H1 (cell line): ENCODE results near the gene FXR2. TPM values are rescaled to one million over a fixed set of nuclear protein-coding genes. Genes with fewer than 3 reads are reported as not detected.

Experiments used
- CTCF ChIA-PET: fragments of 300-600 bp; sonication (Branson Sonifier 250); formaldehyde crosslinking; loops from one replicate; lab custom pipeline; 2021; ENCODE audit not compliant: partially characterized antibody; lab: Charles Lee
- POLR2A ChIA-PET: fragments of 300-600 bp; sonication (Branson Sonifier 250); formaldehyde crosslinking; loops from one replicate; lab custom pipeline; 2021; ENCODE audit warnings: inconsistent platforms; ENCODE audit not compliant: partially characterized antibody; lab: Charles Lee
- DNase-seq, 2 experiments: peaks; one replicate each; pipeline versions ENCODE4 v3.0.0 to v3.0.0-alpha.2; 2010 to 2022; ENCODE audit warnings: low spot score in 2 of 2, low read depth in 1 of 2, mixed read lengths in 1 of 2
- FAIRE-seq: peaks from 2 replicates; lab custom pipeline; 2011; peaks lifted over from hg19 to GRCh38; lab: Jason Lieb, UNC
- H2AFZ ChIP-seq: 2 replicates; pipeline ENCODE4 v1.8.1; 2012; ENCODE audit warnings: low read length, inconsistent platforms
- H2AK5ac ChIP-seq: 2 replicates; pipeline ENCODE4 v1.6.1; 2013; ENCODE audit warnings: low read depth, low read length
- H2BK120ac ChIP-seq: replicated peaks from 2 replicates; pipeline ENCODE3; 2013; ENCODE audit warnings: low read depth, low read length, inconsistent platforms
- H2BK12ac ChIP-seq: 2 replicates; pipeline ENCODE4 v1.6.1; 2013; ENCODE audit warnings: low read depth, low read length
- H2BK15ac ChIP-seq: 2 replicates; pipeline ENCODE4 v1.6.1; 2013; ENCODE audit warnings: low read length
- H2BK20ac ChIP-seq: 2 replicates; pipeline ENCODE4 v1.6.1; 2013; ENCODE audit warnings: low read length
- H2BK5ac ChIP-seq: 2 replicates; pipeline ENCODE4 v1.6.1; 2013; ENCODE audit warnings: low read depth, low read length
- H3K14ac ChIP-seq: 2 replicates; pipeline ENCODE4 v1.6.1; 2013; ENCODE audit warnings: inconsistent platforms; ENCODE audit not compliant: insufficient read length
- H3K18ac ChIP-seq: 2 replicates; pipeline ENCODE4 v1.6.1; 2013; ENCODE audit warnings: low read length; ENCODE audit errors: extremely low read depth
- H3K23ac ChIP-seq: 2 replicates; pipeline ENCODE4 v1.6.1; 2013; ENCODE audit warnings: inconsistent platforms; ENCODE audit not compliant: insufficient read length
- H3K23me2 ChIP-seq: 2 replicates; pipeline ENCODE4 v1.6.1; 2013; ENCODE audit warnings: low read depth, low read length
- H3K27ac ChIP-seq: 2 replicates; pipeline ENCODE4 v1.6.1; 2011; ENCODE audit warnings: low read depth, low read length, inconsistent platforms
- H3K27me3 ChIP-seq, 4 experiments: replicated peaks in 1 of 4; 1 replicate in 1 of 4; 2 replicates in 3 of 4; pipeline versions ENCODE4 v1.6.1 to v1.8.1; 2011 to 2013; ENCODE audit warnings: low read length in 3 of 4, mild to moderate bottlenecking in 3 of 4, inconsistent platforms in 2 of 4, mixed read lengths in 2 of 4, moderate library complexity in 1 of 4; ENCODE audit not compliant: control insufficient read depth in 3 of 4, insufficient read depth in 3 of 4; ENCODE audit errors: extremely low read depth in 1 of 4
- H3K36me3 ChIP-seq, 4 experiments: 2 replicates each; pipeline versions ENCODE4 v1.6.1 to v1.8.1; 2011 to 2013; ENCODE audit warnings: mild to moderate bottlenecking in 4 of 4, low read length in 3 of 4, moderate library complexity in 2 of 4, control low read depth in 1 of 4, inconsistent platforms in 1 of 4; ENCODE audit not compliant: insufficient read depth in 4 of 4, control insufficient read depth in 2 of 4
- H3K4ac ChIP-seq: replicated peaks from 2 replicates; pipeline ENCODE3; 2013; ENCODE audit warnings: low read length, low read depth, mixed read lengths, inconsistent platforms; ENCODE audit not compliant: insufficient read length
- H3K4me1 ChIP-seq, 4 experiments: replicated peaks in 1 of 4; 1 replicate in 1 of 4; 2 replicates in 3 of 4; pipeline versions ENCODE4 v1.6.1 to v1.8.1; 2011 to 2013; ENCODE audit warnings: low read length in 3 of 4, inconsistent platforms in 2 of 4, mixed read lengths in 1 of 4; ENCODE audit not compliant: insufficient read depth in 4 of 4, control insufficient read depth in 3 of 4
- H3K4me2 ChIP-seq, 2 experiments: 2 replicates each; pipeline versions ENCODE4 v1.6.1 to v1.8.1; 2011 to 2013; ENCODE audit warnings: low read depth in 2 of 2, low read length in 2 of 2, control low read depth in 1 of 2, inconsistent platforms in 1 of 2, mild to moderate bottlenecking in 1 of 2; ENCODE audit not compliant: insufficient read depth in 1 of 2
- H3K4me3 ChIP-seq, 4 experiments: fragments of 200-600, 300-600 bp in 1 of 4; sonication (generic), shearing (Covaris generic), sonication (Bioruptor Twin) in 1 of 4; 2 replicates each; pipeline versions ENCODE4 v1.5.1 to v1.8.1; 2011 to 2016; ENCODE audit warnings: low read length in 4 of 4, low read depth in 3 of 4, control low read depth in 2 of 4, inconsistent platforms in 2 of 4, mild to moderate bottlenecking in 2 of 4, mixed read lengths in 1 of 4, moderate library complexity in 1 of 4; ENCODE audit not compliant: insufficient read depth in 2 of 4; ENCODE audit errors: extremely low read depth in 1 of 4
- H3K56ac ChIP-seq: replicated peaks from 2 replicates; pipeline ENCODE3; 2013; ENCODE audit warnings: low read depth, mild to moderate bottlenecking, mixed read lengths, low read length, inconsistent platforms; ENCODE audit not compliant: insufficient read length
- H3K79me1 ChIP-seq: 2 replicates; pipeline ENCODE4 v1.6.1; 2013; ENCODE audit warnings: low read depth, low read length, control low read depth
- H3K79me2 ChIP-seq, 2 experiments: 2 replicates each; pipeline versions ENCODE4 v1.6.1 to v1.8.1; 2012 to 2013; ENCODE audit warnings: low read length in 2 of 2, mild to moderate bottlenecking in 2 of 2, inconsistent platforms in 1 of 2; ENCODE audit not compliant: insufficient read depth in 2 of 2, control insufficient read depth in 1 of 2
- H3K9ac ChIP-seq, 4 experiments: replicated peaks in 1 of 4; 1 replicate in 1 of 4; 2 replicates in 3 of 4; pipeline versions ENCODE4 v1.6.1 to v1.8.1; 2011 to 2013; ENCODE audit warnings: low read depth in 3 of 4, low read length in 3 of 4, control low read depth in 2 of 4, mild to moderate bottlenecking in 2 of 4, moderate library complexity in 2 of 4, inconsistent platforms in 1 of 4; ENCODE audit errors: extremely low read depth in 1 of 4
- H3K9me3 ChIP-seq, 2 experiments: 2 replicates each; pipeline versions ENCODE4 v1.6.1 to v1.8.1; 2012 to 2013; ENCODE audit warnings: mild to moderate bottlenecking in 2 of 2, moderate library complexity in 2 of 2, control low read depth in 1 of 2, inconsistent platforms in 1 of 2, low read depth in 1 of 2, low read length in 1 of 2, mixed read lengths in 1 of 2; ENCODE audit not compliant: insufficient read depth in 2 of 2
- H4K20me1 ChIP-seq, 2 experiments: replicated peaks in 1 of 2; 2 replicates each; pipeline versions ENCODE3 to v1.8.1; 2011 to 2013; ENCODE audit warnings: inconsistent platforms in 2 of 2, low read length in 2 of 2, mild to moderate bottlenecking in 1 of 2; ENCODE audit not compliant: insufficient read depth in 2 of 2, control insufficient read depth in 1 of 2
- H4K5ac ChIP-seq: 2 replicates; pipeline ENCODE4 v1.6.1; 2013; ENCODE audit warnings: low read length, low read depth, mixed read lengths, inconsistent platforms; ENCODE audit not compliant: insufficient read length
- H4K8ac ChIP-seq: 2 replicates; pipeline ENCODE4 v1.8.0; 2013; ENCODE audit warnings: mild to moderate bottlenecking, moderate library complexity, low read length, inconsistent platforms; ENCODE audit not compliant: insufficient read depth; ENCODE audit errors: extremely low read depth
- H4K91ac ChIP-seq: replicated peaks from 2 replicates; pipeline ENCODE3; 2013; ENCODE audit warnings: low read length, mixed read lengths, inconsistent platforms; ENCODE audit not compliant: insufficient read length
- whole genome bisulfite sequencing, 2 experiments: shearing (Covaris generic) in 1 of 2; methylation state at CpG; one replicate each; pipeline versions ENCODE4 v1.1.6 to v1.1.7; 2013 to 2015; ENCODE audit warnings: low lambda C conversion rate in 2 of 2, mixed read lengths in 2 of 2, inconsistent platforms in 1 of 2, low coverage in 1 of 2, missing lambda C conversion rate in 1 of 2; ENCODE audit not compliant: insufficient replicate concordance in 2 of 2, insufficient coverage in 1 of 2, insufficient read length in 1 of 2; ENCODE audit errors: extremely low coverage in 1 of 2, missing lambda C conversion rate in 1 of 2; 5-methylcytosine and 5-hydroxymethylcytosine counted together
- polyA plus RNA-seq, 7 experiments: library from polyadenylated mRNA; depleted of rRNA in 3 of 7; stranded (reverse) in 5 of 7; unstranded in 2 of 7; fragments of >200 nt in 5 of 7; fragments of 200-250 nt in 2 of 7; gene quantifications; 1 replicate in 5 of 7; 2 replicates in 1 of 7; 4 replicates in 1 of 7; pipeline versions ENCODE4 v1.2.1 to v1.2.3, GENCODE V29; 2011 to 2013; ENCODE audit warnings: missing spikeins in 2 of 7, mixed read lengths in 2 of 7
- total RNA-seq: library from RNA; stranded (reverse); fragmentation: NEBNext Ultra II Directional; extraction: Animal tissue kit (Norgen Biotek cat#: 25700); gene quantifications from 2 replicates; pipeline ENCODE4 v1.2.1, GENCODE V29; 2021

Gene FXR2
- total and polyA plus RNA-seq, 2 of the 8 experiments (the other 6 are each of a cell fraction or from before 2014, with no cell fraction given): 26.2 to 44.0 TPM

DNA sequence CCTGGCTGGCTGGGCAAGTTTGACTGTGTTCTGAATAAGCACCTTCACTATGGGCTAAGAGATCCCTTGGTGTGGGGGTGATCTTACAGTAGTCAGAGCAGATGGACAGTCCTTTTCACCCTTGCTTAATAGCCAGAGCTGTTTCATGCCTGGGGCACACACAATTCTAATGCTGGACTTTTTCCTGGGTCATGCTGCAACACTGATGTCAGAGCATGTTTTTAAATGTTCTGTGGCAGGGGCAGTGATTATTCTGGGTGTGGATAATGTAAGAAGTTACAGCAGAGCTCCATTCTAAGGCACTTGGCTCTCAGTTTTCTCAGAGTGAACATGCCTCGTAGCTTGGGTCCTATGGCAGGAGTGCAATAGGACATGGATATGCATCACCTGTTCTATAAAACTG is 39.2 kb downstream of the FXR2 start:
- peaks cover 23 to 39% of the 10 kb centered on the region in 2 experiments for H3K79me2 ChIP-seq
- no peak overlapping the region for H2AK5ac ChIP-seq
- H3K18ac ChIP-seq: no peak overlapping the region
- FAIRE-seq (no peak), DNase-seq (no peak)
- 0 out of 8 replicates have a peak overlapping the region, but pooled peaks of 1 of the 4 experiments have one; percentile 98 for H3K4me3 ChIP-seq
- H3K56ac ChIP-seq: no peak overlapping the region
- 0 out of 2 replicates have a peak overlapping the region, but pooled peaks have one; percentile 18 for H3K27ac ChIP-seq
- H2BK12ac ChIP-seq: no peak overlapping the region
- H3K14ac ChIP-seq: no peak overlapping the region
- no peak overlapping the region for H2BK5ac ChIP-seq
- no peak overlapping the region for H2BK20ac ChIP-seq
- H3K23ac ChIP-seq: no peak overlapping the region
- no peak overlapping the region for H4K5ac ChIP-seq
- H3K9me3 ChIP-seq: no peaks in the 10 kb centered on the region
- peaks cover 48 to 67% (median 56%) of the 10 kb centered on the region in 4 experiments for H3K36me3 ChIP-seq
- no peaks in the 10 kb centered on the region for H3K27me3 ChIP-seq
- H3K9ac ChIP-seq: no peak overlapping the region
- peaks cover 10% of the 10 kb centered on the region for H3K79me1 ChIP-seq
- POLR2A ChIA-PET: interaction anchor here (0.6 to 37.5 kb wide), 28 partner anchors 7 to 351 kb away, joined by 3 to 1144 read pairs (median 4); partner anchors contain the start of genes CD68, CHRNB1, MPDU1 and NEURL4
- H3K23me2 ChIP-seq: peaks cover 6% of the 10 kb centered on the region
- H3K4ac ChIP-seq: no peak overlapping the region
- H2BK120ac ChIP-seq: no peak overlapping the region
- no peak overlapping the region for H2BK15ac ChIP-seq
- H3K4me1 ChIP-seq: peaks cover 4 to 10% (median 7%) of the 10 kb centered on the region in 4 experiments
- no peak overlapping the region for H4K91ac ChIP-seq
- H4K8ac ChIP-seq: no peak overlapping the region
- no peak overlapping the region for H2AFZ ChIP-seq
- CTCF ChIA-PET: interaction anchor here (0.6 to 3.6 kb wide), 6 partner anchors 9 to 1056 kb away, joined by 3 to 24 read pairs (median 4); partner anchors contain the start of genes SENP3 and SOX15
- H4K20me1 ChIP-seq: peaks cover 27 to 34% of the 10 kb centered on the region in 2 experiments
- peak overlapping the region; percentile 10 to 97; a peak in 1 of 4 replicates for H3K4me2 ChIP-seq
- 94% methylated on average over 1 of the region's 1 CpG; no CpG with 5 or more reads in 1 of the 2 experiments for WGBS, 2 experiments
